IPS-NIHi7 (cell line): ENCODE measurements around the gene FNDC3B.

Experiments used
- DNase-seq: peaks from one replicate; pipeline ENCODE4 v3.0.0; 2012; ENCODE audit warnings: mixed read lengths; ENCODE audit errors: extremely low spot score

FNDC3B gene

DNA sequence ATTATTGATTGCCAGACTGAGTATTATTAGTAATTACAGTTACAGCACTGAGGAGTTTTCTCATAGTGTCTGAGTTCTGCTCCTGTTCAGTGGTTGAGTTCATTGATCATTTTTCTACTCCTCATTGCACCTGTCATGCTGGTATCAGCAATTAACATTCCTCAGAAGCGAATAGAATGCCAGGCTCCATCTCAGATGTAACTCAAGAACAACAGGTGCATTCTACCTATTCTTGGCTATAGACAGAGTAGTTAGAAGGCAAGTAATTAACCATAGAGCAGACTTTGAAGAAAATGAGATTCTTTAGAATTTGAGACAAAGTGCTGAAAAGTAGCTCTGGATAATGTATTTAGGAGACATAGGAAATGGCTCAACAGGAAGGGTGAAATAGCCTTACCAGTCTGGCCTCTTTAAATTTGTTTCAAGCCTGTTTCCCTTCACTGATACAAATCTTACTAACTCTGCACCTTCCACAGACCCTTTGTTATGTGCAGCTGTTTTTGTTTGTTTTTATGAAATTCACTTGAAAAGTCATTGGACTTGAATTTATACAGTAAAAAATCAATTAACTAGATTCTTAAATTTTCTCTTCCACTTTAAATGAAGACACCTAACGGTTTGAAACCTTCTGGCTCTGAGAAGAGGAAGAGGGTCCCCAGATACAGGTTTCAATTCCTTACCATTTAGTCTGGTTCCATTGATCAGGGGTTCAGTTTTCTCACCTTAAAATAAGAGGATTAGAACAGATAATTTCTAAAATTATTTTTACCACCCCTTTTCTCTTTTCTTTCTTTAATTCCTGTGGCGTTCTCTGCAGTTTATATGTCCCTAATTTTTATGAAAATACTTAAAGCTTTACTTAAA lies 109.6 kb downstream of the FNDC3B start:
- DNase-seq: no peak

DNA sequence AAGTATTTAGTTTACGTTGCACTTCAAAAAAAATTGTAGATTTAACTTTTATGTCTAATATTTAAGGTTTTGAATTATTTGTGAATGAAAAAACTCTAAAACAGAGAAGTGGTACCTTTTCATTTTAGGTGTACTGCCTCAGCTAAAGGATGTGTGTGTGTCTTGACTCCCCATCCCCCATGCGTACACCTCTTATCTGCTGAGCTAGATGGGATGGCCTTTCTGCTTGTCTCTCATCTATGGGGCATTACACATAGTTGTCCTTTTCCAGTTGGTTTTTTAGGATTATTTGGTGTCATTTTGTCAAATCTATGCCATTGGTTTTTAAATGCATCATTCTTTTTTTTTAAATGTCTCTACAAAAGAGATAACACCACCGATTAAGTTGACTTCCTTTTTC lies 110.9 kb downstream of the FNDC3B start:
- DNase-seq: no peak

DNA sequence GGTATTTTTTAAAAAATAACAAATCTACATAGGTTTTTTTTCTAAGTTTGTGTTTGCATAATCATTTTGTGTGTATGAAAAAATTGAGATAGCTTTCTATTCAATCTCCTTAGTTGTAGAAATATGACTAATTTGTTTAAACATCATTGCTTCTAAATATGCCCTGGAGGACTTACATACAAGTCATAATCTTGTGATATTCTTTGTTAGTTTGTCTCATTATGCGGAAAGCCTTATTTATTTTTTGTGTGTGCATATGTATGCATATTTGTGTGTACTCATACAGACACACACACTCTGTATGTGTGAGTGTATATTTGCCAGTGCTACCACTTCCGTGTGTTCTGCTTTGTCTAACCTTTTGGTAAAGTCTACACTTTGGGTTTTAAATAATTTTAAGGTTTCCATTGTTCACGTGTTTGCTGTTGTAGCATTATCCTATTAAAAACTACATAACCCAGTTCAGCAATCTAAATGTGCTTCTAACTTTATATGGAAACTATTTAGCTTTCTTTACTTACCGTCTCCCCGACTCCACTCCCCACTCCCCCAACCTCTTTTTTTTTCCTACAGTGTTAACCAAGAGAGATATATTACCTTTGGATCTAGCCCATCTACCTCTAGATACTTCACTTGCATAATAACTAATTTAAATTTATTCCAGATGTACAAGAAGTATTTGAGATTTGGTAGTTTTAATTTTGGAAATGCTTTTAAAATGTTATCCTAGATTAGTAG lies 111.7 kb downstream of the FNDC3B start:
- no peak for DNase-seq

DNA sequence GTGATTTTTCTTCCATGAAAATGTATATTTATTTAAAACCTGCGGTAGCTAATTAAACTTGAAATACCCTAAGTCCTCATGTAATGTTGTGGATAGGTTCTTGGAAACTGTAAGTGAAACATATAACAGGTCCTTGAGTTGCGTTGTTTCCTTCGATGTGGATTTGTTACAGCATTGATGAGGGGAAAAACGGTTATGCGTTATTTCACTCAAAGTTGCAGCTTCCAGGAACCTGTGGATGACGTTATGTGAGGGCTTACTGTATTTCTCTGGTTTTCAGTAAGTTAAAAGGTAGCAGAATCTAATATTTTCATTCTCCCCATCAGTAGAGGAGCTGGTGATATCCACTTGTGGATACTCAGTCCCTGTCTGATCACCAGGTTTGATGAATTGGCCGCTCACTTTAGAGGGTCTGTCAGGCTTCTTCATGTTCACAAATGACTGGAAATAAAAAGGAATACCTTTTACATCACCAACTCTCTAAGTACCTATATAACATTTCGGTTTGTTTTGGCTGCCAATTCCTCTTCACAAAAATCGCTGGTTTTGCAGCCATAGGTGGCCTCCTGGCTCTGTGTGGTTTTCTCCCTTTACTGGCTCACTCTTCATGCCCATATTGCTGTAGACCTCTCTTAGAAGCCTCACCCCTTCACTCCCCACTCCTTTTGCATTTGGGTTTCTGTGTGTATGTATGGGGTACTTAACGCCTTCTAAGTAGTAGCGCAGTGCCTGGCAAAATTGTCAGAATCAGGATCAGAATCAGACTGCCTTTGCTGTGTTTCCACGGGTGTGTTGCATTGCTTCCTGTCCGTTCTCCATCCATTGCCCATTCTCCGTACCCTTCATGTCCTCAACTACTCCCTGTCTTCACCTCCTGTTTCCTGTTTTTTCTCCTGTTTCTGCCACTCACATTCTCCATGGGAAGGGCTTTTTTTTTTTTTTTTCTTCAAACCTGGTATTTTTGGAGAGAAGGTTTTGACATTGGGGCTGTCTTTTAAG lies 112.6 kb downstream of the FNDC3B start:
- DNase-seq: no peak

DNA sequence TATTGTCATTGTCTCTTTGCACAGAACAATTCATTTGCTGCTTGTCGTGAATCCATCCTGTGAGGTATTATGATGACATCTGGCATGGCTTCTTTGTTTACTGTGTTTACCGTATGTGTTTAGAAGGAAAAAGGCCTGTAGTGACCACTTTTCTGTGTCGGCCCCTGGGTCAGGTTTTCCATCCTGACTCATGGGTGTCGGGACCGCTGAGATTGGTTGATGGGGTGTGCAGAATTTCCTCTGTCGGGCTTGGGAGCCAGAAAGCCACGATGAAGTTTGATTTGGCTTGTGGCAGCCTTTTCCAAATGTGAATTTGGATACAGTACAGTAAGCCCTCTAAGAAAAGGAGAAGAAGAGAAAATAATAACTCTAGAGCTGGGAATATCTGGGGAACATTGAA lies 113.5 kb downstream of the FNDC3B start:
- no peak for DNase-seq

DNA sequence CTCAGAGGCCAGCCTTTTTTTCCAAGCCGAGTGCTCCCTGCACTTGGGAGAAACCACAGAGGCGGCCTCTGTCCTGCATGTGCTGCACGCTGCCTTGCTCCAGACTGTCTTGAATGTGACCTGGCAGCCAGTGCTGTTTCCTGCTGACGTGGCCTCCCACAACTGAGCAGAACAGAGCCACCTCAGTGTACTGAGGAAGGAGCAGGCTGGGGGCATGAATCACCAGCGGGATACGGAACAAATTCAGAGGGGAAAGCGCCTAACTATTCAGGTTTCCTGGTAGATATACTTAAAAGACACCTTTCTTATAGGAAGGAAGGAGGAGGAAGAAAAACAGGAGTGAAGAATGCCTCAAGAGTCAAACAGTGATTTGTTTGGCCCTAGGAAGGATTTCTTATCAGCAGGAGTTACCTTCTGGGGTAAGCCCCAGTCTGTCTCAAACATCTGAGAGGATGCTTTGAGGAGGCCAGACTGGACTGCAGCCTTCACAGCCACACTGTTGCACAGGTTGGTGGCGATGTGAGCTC lies 114.0 kb downstream of the FNDC3B start:
- no peak for DNase-seq

DNA sequence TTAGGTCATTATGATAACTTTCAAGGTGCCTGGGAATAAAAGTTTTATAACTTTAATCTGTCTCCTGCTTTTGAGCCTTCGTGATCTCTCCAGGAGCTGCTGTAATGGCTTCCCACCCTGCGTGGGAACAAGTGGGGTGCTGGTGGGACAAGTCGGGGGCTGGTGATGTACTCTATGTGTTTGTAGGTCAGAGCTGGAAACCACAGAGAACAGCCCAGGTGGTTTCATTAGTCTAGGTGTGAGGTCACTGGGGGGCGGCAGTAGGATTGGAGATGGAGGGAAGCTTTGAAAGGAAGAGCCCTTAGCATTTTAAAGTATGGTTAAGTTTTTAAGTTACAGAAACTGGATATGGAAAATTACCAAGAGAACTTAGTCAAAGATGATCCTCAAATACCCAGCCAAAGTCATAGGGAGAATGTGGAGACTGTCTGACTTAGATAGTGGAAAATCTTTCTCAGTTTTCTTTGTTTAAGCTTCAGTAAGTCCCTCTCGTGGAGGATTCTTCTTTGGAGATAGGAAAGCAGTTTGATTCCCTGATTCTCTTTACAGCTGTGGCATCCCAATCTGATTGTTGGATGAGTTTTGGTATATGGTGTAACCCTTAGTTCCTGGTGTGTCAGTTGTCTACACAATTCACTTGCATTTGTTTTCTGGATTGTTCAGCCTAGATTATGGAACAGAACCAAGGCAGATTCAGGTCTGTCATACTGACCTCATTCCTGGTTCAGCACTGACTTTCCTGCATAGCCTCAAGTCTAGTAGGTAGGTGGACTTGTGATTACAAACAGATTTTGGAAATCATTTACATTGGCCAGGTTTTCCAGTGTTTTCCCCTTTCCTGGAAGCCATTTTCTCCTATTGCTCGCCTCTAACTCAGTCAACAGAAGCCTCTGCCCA lies 115.6 kb downstream of the FNDC3B start:
- no peak for DNase-seq

DNA sequence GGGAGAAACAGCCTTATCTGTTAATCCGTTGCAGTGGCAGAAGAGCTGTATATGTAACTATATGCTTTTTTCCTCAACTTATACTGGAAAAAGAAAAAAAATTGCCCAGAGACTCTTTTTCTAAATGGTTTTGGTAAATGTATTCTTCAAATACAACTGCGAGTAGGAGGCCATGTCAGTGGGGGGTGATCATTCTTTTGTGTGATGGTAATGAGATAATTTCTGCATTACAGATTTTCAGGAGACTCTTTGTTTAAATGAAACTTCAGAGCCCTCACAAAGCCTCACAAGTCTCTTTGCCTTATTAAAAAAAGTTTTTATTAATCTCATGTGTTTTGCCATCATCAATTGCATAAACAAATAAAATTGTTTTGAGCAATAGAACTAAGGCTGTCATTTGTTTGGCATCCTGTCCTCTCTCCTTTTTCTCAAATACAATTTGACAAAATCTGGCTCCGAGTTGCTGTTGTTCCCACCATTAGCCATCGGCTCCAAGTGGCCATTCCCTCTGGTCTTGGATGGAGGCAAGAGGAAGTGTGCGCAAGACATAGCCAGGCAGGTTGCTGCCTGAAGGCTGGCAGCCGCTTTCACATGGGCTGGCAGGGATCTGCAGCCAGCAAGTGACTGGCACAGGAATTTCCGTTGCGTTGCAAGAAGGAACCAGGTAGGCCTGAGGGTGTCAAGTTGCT lies 116.7 kb downstream of the FNDC3B start:
- no peak for DNase-seq

DNA sequence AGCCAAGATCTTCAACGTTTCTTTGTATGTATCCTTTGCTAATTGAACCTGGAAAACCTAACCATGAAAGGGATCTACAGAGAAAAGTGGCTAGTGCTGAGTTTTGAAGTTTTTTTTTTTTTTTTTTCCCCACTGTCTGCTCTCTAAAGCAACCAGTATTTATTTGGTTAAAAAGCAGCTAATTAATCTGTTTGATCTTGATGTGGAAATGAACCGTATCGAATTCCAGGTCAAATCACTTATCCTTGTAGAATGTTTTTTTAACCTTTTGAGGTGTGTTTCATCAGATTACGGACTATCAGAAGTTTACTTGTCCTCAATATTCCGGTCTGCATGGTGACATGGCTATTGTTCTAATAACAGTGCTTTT lies 117.2 kb downstream of the FNDC3B start:
- no peak for DNase-seq

DNA sequence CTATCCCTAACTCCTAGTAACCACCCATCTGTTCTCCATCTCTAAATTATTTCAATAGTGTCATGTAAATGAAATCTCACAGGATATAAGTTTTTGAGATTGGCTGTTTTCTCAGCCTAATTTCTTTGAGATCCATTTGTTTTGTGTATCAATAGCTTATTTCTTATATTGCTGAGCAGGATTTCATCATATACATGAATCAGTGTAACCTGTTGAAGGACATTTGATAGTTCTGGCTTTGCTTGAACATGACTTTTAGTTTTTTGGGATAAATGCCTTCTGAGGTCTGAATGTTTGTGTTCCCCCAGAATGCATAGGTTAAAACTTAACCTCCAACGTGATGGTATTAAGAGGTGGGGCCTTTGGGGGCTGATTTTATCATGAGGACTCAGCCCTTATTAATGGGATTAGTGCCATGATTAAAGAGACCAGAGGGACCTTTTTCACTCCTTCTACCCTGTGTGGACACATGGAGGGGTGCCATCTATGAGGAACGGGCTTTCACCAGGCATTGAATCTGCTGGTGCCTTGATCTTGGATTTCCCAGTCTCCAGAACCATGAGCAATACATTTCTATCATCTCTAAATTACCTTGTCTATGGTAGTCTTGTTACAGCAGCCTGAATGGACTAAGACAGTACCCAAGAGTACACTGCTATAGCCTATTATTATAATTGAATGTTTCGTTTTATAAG lies 118.3 kb downstream of the FNDC3B start:
- DNase-seq: no peak

DNA sequence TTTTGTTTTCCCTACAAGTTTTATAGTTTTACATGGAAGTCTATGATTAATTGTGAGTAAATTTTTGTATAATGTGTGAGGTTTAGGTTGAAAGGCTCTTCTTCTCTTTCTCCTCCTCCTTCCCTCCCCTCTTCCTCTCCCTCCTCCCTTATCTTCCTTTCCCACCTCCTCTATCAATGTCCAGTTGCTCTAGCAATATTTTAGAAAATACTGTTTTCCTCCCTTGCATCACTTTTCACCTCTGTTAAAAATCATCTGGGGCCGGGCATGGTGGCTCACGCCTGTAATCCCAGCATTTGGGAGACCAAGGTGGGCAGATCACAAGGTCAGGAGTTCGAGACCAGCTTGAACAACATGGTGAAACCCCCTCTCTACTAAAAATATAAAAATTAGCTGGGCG lies 119.4 kb downstream of the FNDC3B start:
- no peak for DNase-seq

DNA sequence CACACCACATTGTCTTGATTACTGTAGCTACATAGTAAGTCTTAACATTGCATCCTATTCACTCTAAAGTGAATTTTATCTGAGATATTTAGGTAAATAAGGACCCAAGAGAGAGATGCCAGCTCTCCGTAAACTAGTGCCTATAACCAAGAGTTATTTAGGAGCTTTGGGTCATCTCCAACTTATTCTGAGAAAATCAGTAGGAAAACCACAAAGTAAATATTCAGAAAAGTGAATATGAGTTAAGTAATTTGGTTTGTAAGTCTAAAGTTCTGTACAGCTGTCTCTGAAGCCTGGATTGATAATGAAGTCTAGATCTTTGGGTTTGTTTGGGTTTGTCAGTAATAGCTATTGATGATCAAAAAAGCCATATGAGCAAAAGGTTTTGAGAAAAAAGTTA lies 120.0 kb downstream of the FNDC3B start:
- DNase-seq: no peak

DNA sequence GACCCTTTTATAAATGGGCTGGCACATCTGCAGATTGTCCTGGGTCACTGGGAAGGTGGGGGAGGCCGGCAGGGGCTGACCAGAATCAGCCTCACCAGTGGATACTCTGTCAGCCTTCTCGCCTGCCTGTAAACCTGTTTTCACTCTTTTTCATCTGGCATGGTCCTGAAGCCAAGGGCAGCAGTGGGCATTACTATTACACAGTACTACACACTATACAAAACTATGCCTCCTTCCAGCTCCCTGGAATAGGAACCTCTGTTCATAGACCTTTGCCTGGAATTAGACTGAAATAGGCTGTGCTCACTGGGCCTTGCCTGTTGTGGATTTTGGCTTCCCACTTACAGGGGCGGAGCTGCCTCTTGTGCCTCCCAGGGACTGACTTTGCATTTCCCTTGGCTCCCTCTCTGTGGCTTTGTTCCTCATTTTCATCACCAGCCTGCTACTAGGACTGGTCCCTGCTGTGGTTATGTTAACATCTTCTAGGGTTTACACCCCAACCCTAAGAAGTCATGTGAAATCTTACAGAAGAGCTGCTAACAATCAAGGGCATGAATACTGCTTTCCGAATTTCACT lies 120.7 kb downstream of the FNDC3B start:
- DNase-seq: peak; percentile 45

DNA sequence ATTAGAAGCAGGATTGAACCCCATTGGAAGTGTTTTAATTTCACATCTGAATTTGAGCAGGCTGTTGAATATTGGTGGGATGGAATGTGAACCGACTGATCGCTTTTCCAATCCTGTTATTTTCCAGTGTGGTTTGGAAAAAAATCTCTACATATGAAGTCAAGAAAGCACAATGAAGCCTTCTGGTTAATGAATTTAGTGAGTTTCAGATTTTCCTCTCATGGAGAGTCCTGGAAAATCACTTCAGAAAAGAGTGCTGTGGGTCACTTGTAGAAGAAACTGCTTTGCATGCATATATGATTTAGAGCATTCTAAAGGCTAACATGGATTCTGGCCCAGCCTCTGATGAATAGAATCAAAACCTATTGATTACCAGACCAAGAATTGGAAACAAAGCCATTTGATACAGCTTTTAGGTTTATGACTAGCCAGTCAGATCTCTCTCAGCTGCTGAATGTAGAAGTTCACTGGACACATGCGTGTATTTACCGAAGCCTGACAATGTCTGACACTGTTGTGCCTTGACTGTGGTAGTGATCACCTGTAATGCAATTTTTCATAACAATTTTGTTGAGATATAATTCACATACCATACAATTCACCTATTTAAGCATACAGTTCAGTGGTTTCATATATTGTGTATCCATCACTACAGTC lies 121.9 kb downstream of the FNDC3B start:
- DNase-seq: no peak

DNA sequence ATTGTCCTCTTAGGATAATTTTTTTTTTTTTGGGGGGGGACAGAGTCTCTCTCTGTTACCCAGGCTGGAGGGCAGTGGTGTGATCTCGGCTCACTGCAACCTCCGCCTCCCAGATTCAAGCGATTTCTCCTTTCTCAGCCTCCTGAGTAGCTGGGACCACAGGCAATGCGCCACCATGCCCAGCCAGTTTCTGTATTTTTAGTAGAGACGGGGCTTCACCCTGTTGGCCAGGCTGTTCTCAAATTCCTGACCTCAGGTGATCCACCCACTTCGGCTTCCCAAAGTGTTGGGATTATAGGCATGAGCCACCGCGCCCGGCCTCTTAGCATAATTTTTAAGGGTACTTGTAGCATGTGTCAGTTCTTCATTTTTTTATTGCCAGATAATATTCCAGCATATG lies 122.6 kb downstream of the FNDC3B start:
- no peak for DNase-seq

DNA sequence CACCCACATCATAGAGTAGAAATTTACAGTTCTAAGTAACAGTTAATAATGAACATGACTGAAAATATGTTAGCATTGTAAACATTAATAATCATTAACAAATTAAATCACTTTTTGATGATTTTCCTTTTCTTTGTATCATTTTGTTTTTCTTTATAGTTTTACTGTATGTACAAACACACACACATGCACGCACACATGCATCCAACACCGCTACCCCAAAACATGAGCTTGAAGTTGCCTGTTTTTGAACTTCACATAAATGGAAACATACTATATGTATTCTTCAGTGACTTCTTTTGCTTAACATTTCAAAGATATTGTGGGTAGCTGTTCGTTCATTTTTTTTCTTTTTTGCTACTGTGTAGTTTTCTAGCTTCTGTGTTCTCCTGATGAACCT lies 123.9 kb downstream of the FNDC3B start:
- DNase-seq: no peak

DNA sequence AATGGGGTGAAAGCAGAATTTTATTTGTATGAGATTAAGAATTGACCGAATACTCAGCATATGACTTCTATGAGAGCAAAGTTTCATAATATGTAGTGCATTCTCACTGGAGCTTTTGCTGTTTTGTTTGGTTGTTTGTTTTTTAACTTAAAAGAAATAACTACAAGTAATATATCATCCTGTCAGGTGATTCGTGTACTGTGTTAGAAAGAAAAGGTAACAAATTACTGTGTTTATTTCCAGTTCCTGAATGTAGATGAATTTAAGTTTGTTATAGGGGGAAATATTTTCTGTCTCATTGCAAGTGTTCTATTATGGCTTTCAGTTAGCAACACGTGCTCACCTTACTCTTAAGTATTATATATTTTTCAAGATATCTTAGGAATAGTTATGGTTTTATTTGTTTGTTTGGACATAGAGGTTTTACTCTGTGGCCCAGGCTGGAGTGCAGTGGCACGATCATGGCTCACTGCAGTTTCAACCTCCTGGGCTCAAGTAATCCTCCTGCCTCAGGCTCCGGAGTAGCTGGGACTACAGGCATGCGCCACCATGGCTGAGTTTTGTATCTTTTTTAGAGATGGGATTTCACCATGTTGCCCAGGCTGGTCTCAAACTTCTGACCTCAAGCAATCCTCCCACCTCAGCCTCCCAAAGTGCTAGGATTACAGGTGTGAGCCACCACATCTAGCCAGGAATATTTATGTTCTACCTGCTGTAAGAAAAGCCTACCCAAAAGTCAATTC lies 125.4 kb downstream of the FNDC3B start:
- no peak for DNase-seq

DNA sequence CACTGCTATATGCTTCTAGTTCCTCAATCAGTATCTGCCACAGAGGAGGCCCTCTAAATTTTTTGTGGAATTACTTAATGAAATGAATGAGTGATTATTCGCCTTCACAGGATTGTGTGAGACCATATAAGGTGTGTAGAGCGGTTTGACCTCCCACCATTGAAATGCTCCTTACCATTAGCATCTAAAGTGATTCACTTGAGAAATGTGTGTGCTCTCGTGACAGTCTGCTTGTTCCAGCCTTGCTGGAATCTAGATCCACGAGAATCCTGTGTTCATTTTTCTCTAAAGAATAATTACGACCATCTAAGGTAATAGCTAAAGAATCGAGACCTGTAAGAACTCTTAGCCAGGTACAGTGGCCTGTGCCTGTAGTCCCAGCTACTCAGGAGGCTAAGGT lies 126.9 kb downstream of the FNDC3B start:
- DNase-seq: no peak
